Activated B cell treated with CpG ODN at 0.5 μM for 24 hours (primary cell): ENCODE data around the gene MAGOH. TPM values are rescaled to one million over a fixed set of nuclear protein-coding genes. Genes with fewer than 3 reads are reported as not detected.

Source experiments
- ATAC-seq: fragments of 200-7000 bp; cut with Tn5 transposase; one replicate; pipeline ENCODE4 v1.10.0; 2021; ENCODE audit warnings: low read depth, mild to moderate bottlenecking, moderate library complexity
- CTCF ChIA-PET: fragments of 350-600 bp; sonication (Branson Sonifier 250); formaldehyde crosslinking; loops from one replicate; lab custom pipeline; 2021; ENCODE audit warnings: antibody characterized with exemption; lab: Charles Lee
- POLR2A ChIA-PET: fragments of 350-600 bp; sonication (Branson Sonifier 250); formaldehyde crosslinking; loops from one replicate; lab custom pipeline; 2021; ENCODE audit warnings: antibody characterized with exemption; lab: Charles Lee
- DNase-seq: peaks from one replicate; pipeline ENCODE4 v3.0.0; 2022
- H3K27ac Mint-ChIP-seq: one replicate; pipeline ENCODE4 v1.8.0; 2020; ENCODE audit warnings: mixed read lengths
- H3K27me3 Mint-ChIP-seq: one replicate; pipeline ENCODE4 v1.8.0; 2021; ENCODE audit warnings: mixed read lengths
- H3K36me3 Mint-ChIP-seq: one replicate; pipeline ENCODE4 v1.8.0; 2021; ENCODE audit warnings: low read depth, mixed read lengths
- H3K4me1 Mint-ChIP-seq: one replicate; pipeline ENCODE4 v1.8.0; 2021; ENCODE audit warnings: mixed read lengths
- H3K4me3 Mint-ChIP-seq: one replicate; pipeline ENCODE4 v1.8.0; 2020; ENCODE audit warnings: mild to moderate bottlenecking, mixed read lengths
- H3K9me3 Mint-ChIP-seq: one replicate; pipeline ENCODE4 v1.8.0; 2020; ENCODE audit warnings: mixed read lengths
- CTCF ChIP-seq: fragments of 200-600 bp; IDR thresholded peaks from one replicate; pipeline ENCODE4 v1.8.0; 2022; ENCODE audit warnings: antibody characterized with exemption, mild to moderate bottlenecking
- intact Hi-C: fragments of 100-400 bp; cut with micrococcal nuclease; formaldehyde crosslinking; loops from one replicate; pipeline ENCODE4 v1.15.1; 2024
- total RNA-seq: library from RNA; stranded (reverse); gene quantifications from 2 replicates; pipeline ENCODE4 v1.2.3, GENCODE V29; 2022

Gene MAGOH
- total RNA-seq, 1 donor from 2014 or later: 56.6 TPM

DNA sequence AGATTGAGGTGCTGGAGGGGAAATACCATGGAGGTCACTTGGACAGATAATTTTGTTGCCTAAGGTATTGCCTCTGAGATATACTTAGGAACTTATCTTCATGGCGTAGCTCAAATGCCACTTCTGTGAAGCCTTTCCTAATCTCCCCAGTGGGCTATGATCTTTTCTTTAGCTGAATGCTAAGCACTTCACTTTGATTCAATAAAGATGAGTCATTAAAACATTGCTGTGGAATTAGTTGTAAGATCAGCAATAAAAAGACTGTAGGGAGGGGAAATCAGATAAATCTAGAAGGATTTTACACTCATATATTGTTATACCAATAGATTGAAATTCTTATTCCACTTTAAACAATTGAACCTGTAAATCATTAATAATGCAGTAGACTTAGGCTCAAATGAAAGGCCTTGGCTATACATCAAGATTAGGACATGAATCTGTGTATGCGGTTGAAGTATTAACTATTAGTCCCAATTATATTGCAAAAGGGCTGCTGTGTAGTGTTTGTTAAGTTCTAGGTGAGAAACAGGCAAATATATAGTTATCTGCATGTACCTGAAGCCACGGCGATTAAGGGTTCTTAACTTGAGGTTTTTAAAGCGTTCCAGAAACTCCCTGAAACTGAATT is 19.2 kb upstream of the MAGOH start:
- ChIA-PET CTCF (no interaction called here), POLR2A (no interaction called here)
- H3K27ac Mint-ChIP-seq: no peak overlapping the region
- TF ChIP-seq CTCF: no peak
- H3K4me3 Mint-ChIP-seq: no peak overlapping the region
- no peaks in the 10 kb centered on the region for H3K27me3 Mint-ChIP-seq
- peaks cover 29% of the 10 kb centered on the region for H3K36me3 Mint-ChIP-seq
- peaks cover 13% of the 10 kb centered on the region for H3K4me1 Mint-ChIP-seq
- H3K9me3 Mint-ChIP-seq: no peaks in the 10 kb centered on the region
- ATAC-seq (no peak), DNase-seq (no peak)
- intact Hi-C loops: no loop called here

- intact Hi-C loops: no loop called here
- H3K36me3 Mint-ChIP-seq: peaks cover 29% of the 10 kb centered on the region
- POLR2A ChIA-PET: no interaction called here
- H3K9me3 Mint-ChIP-seq: no peaks in the 10 kb centered on the region
- TF ChIP-seq CTCF: no peak
- CTCF ChIA-PET: no interaction called here
- H3K27me3 Mint-ChIP-seq: no peaks in the 10 kb centered on the region
- H3K4me1 Mint-ChIP-seq: peaks cover 13% of the 10 kb centered on the region
- ATAC-seq (no peak), DNase-seq (no peak)
- no peak overlapping the region for H3K27ac Mint-ChIP-seq
- no peak overlapping the region for H3K4me3 Mint-ChIP-seq
Observed at GRCh38 chr1:53256511-53257453, 18.5 kb upstream of the MAGOH start.

- no peak for DNase-seq
Observed at GRCh38 chr1:53255031-53255430, 16.7 kb upstream of the MAGOH start.

GRCh38 chr1:53254011-53254640 is 15.8 kb upstream of the MAGOH start:
- no peak for ATAC-seq
- Mint-ChIP-seq H3K27me3 (no peaks in the 10 kb centered on the region), H3K36me3 (peaks cover 27% of the 10 kb centered on the region), H3K4me3 (no peak overlapping the region), H3K27ac (no peak overlapping the region), H3K4me1 (no peaks in the 10 kb centered on the region), H3K9me3 (no peaks in the 10 kb centered on the region)
- ChIA-PET CTCF (no interaction called here), POLR2A (no interaction called here)
- no peak for TF ChIP-seq CTCF
- intact Hi-C loops: no loop called here
- DNase-seq: no peak

More at GRCh38 chr1:53255031-53255430, 16.7 kb upstream of the MAGOH start:
- Mint-ChIP-seq H3K27ac (no peak overlapping the region), H3K9me3 (no peaks in the 10 kb centered on the region), H3K36me3 (peaks cover 27% of the 10 kb centered on the region), H3K4me1 (peaks cover 5% of the 10 kb centered on the region), H3K27me3 (no peaks in the 10 kb centered on the region), H3K4me3 (no peak overlapping the region)
- CTCF ChIA-PET: no interaction called here
- no peak for ATAC-seq
- TF ChIP-seq CTCF: no peak
- intact Hi-C loops: no loop called here
- POLR2A ChIA-PET: no interaction called here

DNA sequence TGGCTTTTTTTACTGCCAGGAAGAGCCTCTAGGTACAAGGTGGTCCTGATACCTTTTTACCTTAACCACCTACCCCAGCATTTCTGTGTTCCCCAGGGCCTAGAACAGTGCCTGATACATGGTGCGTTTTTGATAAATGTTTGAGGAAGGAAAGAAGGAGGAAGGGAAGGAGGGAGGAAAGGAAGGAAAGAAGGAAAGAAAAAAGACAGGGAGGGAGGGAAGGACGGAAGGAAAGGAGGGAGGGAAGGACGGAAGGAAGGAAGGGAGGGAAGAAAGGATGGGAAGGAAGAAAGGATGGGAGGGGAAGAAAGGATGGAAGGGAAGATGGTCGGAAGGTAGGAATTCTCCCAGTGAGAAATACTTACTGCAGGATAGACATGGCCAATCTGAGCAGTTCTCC is 12.0 kb upstream of the MAGOH start:
- no peak overlapping the region for H3K4me3 Mint-ChIP-seq
- intact Hi-C loops: no loop called here
- H3K27ac Mint-ChIP-seq: no peak overlapping the region
- TF ChIP-seq CTCF: no peak
- DNase-seq (no peak), ATAC-seq (no peak)
- peaks cover 13% of the 10 kb centered on the region for H3K36me3 Mint-ChIP-seq
- CTCF ChIA-PET: no interaction called here
- POLR2A ChIA-PET: no interaction called here
- no peaks in the 10 kb centered on the region for H3K27me3 Mint-ChIP-seq
- H3K4me1 Mint-ChIP-seq: peaks cover 21% of the 10 kb centered on the region
- no peaks in the 10 kb centered on the region for H3K9me3 Mint-ChIP-seq
